ENCODE data around the gene GYS2.

GRCh38 chr12:21541773-21542172 lies 62.9 kb downstream of the GYS2 start:
- no peak for TF ChIP-seq CTCF (IDR thresholded peaks at IDR 0.05; ENCODE audit: insufficient read depth, low read length)
- TF ChIP-seq POLR2AphosphoS5 (IDR thresholded peaks at IDR 0.05; ENCODE audit: low read depth) = no peak

Data from HL-60 (cell line).